GM18511 (cell line): Measurements from ENCODE around the gene FSIP1.
A peak's percentile ranks its signal among the peaks of the same experiment; 100 is the strongest.

ENCODE experiments used
- ATAC-seq: cut with Tn5 transposase; IDR thresholded peaks from one replicate; pipeline ENCODE4 v1.9.1; 2021; ENCODE audit warnings: mild to moderate bottlenecking, moderate library complexity; ENCODE audit not compliant: unreplicated experiment

Gene FSIP1

GRCh38 chr15:39792844-39793335 lies 10.2 kb upstream of the FSIP1 start:
- no peak for ATAC-seq

- no peak for ATAC-seq
Measured at GRCh38 chr15:39792025-39792843, 9.6 kb upstream of the FSIP1 start.

- no peak for ATAC-seq
Measured at GRCh38 chr15:39789736-39790135, 7.1 kb upstream of the FSIP1 start.

- no peak for ATAC-seq
Measured at GRCh38 chr15:39788800-39789565, 6.3 kb upstream of the FSIP1 start.

GRCh38 chr15:39788108-39788507 lies 5.5 kb upstream of the FSIP1 start:
- peak; percentile 51 for ATAC-seq

- ATAC-seq, result no peak
Measured at GRCh38 chr15:39787479-39787878, 4.8 kb upstream of the FSIP1 start.

- ATAC-seq, result no peak
Measured at GRCh38 chr15:39786447-39787056, 3.9 kb upstream of the FSIP1 start.

- ATAC-seq, result no peak
Measured at GRCh38 chr15:39785841-39786240, 3.2 kb upstream of the FSIP1 start.

GRCh38 chr15:39785139-39785538 lies 2.5 kb upstream of the FSIP1 start:
- no peak for ATAC-seq

- ATAC-seq, result no peak
Measured at GRCh38 chr15:39784638-39785037, 2.0 kb upstream of the FSIP1 start.

GRCh38 chr15:39784125-39784524 lies 1.5 kb upstream of the FSIP1 start:
- ATAC-seq, result no peak

- ATAC-seq, result no peak
Measured at GRCh38 chr15:39783244-39783820, 691 bp upstream of the FSIP1 start.

- no peak for ATAC-seq
Measured at GRCh38 chr15:39781967-39782302, 706 bp downstream of the FSIP1 start.

- no peak for ATAC-seq
Measured at GRCh38 chr15:39781147-39781966, 1.3 kb downstream of the FSIP1 start.

GRCh38 chr15:39778021-39778420 lies 4.6 kb downstream of the FSIP1 start:
- no peak for ATAC-seq

GRCh38 chr15:39777496-39777895 lies 5.1 kb downstream of the FSIP1 start:
- no peak for ATAC-seq

GRCh38 chr15:39776068-39776467 lies 6.6 kb downstream of the FSIP1 start:
- no peak for ATAC-seq

GRCh38 chr15:39774688-39775267 lies 7.9 kb downstream of the FSIP1 start:
- no peak for ATAC-seq

GRCh38 chr15:39770748-39771689 lies 11.6 kb downstream of the FSIP1 start:
- no peak for ATAC-seq
